HCT116 (cell line): Measurements from ENCODE around the gene NLRP4. TPM values are rescaled to one million over a fixed set of nuclear protein-coding genes. Genes with fewer than 3 reads are reported as not detected.

ENCODE experiments used
- ATAC-seq: fragments of 200-7000 bp; cut with Tn5 transposase; 2 replicates; pipeline ENCODE4 v1.9.1; 2020; ENCODE audit warnings: mild to moderate bottlenecking, moderate library complexity
- BruUV-seq: library from RNA; stranded (reverse); fragments of 400-500 nt; replicated peaks from 2 replicates; lab custom pipeline; 2021; lab: Mats Ljungman, UMichigan
- CTCF ChIA-PET: fragments of 300-600 bp; sonication (Branson Sonifier 250); formaldehyde crosslinking; loops from one replicate; lab custom pipeline; 2021; ENCODE audit warnings: antibody characterized with exemption; lab: Charles Lee
- POLR2A ChIA-PET: fragments of 300-600, 350-600 bp; sonication (Branson Sonifier 250); formaldehyde crosslinking; loops from one replicate; lab custom pipeline; 2021; ENCODE audit warnings: antibody characterized with exemption; lab: Charles Lee
- RAD21 ChIA-PET, 2 experiments: fragments of 300-600 bp; sonication (Branson Sonifier 250); formaldehyde crosslinking; loops; one replicate each; lab custom pipeline; 2023; ENCODE audit warnings: low total read pairs in 2 of 2; ENCODE audit not compliant: uncharacterized antibody in 2 of 2, unreplicated experiment in 2 of 2, low non-redundant PET in 1 of 2; lab: Charles Lee
- DNase-seq: peaks from one replicate; pipeline ENCODE4 v3.0.0-alpha.2; 2010; ENCODE audit warnings: low read depth, low spot score
- H2AFZ ChIP-seq: fragments of 200-600 bp; shearing (Covaris generic), sonication (generic); 2 replicates; pipeline ENCODE4 v1.6.1; 2017; ENCODE audit warnings: low read depth, mixed run types, mixed read lengths, antibody characterized with exemption, low read length; ENCODE audit not compliant: poor library complexity, severe bottlenecking
- H3K27ac ChIP-seq: 2 replicates; pipeline ENCODE4 v1.5.1; 2012; ENCODE audit warnings: low read depth, low read length
- H3K27me3 ChIP-seq: fragments of 200-600 bp; sonication (generic); 2 replicates; pipeline ENCODE4 v1.6.1; 2016; ENCODE audit warnings: mixed run types, low read length, mixed read lengths; ENCODE audit not compliant: insufficient read depth
- H3K36me3 ChIP-seq, 2 experiments: fragments of 200-500 bp in 1 of 2; fragments of 200-600 bp in 1 of 2; sonication (Bioruptor generic) in 1 of 2; sonication (generic) in 1 of 2; 2 replicates each; pipeline versions ENCODE4 v1.5.1 to v1.6.1; 2014 to 2016; ENCODE audit warnings: low read length in 2 of 2, inconsistent platforms in 1 of 2, mixed read lengths in 1 of 2, mixed run types in 1 of 2; ENCODE audit not compliant: insufficient read depth in 2 of 2, control insufficient read depth in 1 of 2
- H3K4me1 ChIP-seq, 2 experiments: fragments of 200-600 bp in 1 of 2; sonication (generic) in 1 of 2; 2 replicates each; pipeline versions ENCODE4 v1.5.1 to v1.6.1; 2012 to 2017; ENCODE audit warnings: low read length in 2 of 2, inconsistent platforms in 1 of 2, mild to moderate bottlenecking in 1 of 2, mixed read lengths in 1 of 2, mixed run types in 1 of 2, moderate library complexity in 1 of 2; ENCODE audit not compliant: insufficient read depth in 2 of 2, control insufficient read depth in 1 of 2
- H3K4me2 ChIP-seq: fragments of 200-600 bp; sonication (generic); 2 replicates; pipeline ENCODE4 v1.6.1; 2017; ENCODE audit warnings: mixed run types, low read length, mixed read lengths
- H3K4me3 ChIP-seq, 2 experiments: fragments of 200-600 bp in 1 of 2; sonication (generic) in 1 of 2; replicated peaks in 1 of 2; 2 replicates each; pipeline ENCODE4 v1.5.1; 2011 to 2016; ENCODE audit warnings: low read length in 2 of 2, control low read depth in 1 of 2, low read depth in 1 of 2, mild to moderate bottlenecking in 1 of 2, mixed read lengths in 1 of 2, mixed run types in 1 of 2
- H3K79me2 ChIP-seq: fragments of 200-600 bp; sonication (generic); 2 replicates; pipeline ENCODE4 v1.6.1; 2017; ENCODE audit warnings: mild to moderate bottlenecking, mixed run types, low read length, moderate library complexity, mixed read lengths; ENCODE audit not compliant: insufficient read depth
- H3K9ac ChIP-seq: fragments of 200-600 bp; sonication (generic); 2 replicates; pipeline ENCODE4 v1.6.1; 2016; ENCODE audit warnings: low read length, mixed read lengths
- H3K9me2 ChIP-seq: fragments of 200-600 bp; sonication (generic), shearing (Covaris generic); 2 replicates; pipeline ENCODE4 v1.6.1; 2017; ENCODE audit warnings: mixed run types, mild to moderate bottlenecking, moderate library complexity; ENCODE audit not compliant: insufficient read depth
- H3K9me3 ChIP-seq, 2 experiments: fragments of 200-500 bp in 1 of 2; fragments of 200-600 bp in 1 of 2; sonication (Bioruptor generic) in 1 of 2; sonication (generic) in 1 of 2; 2 replicates each; pipeline ENCODE4 v1.6.1; 2014 to 2017; ENCODE audit warnings: low read length in 2 of 2, mixed read lengths in 2 of 2, inconsistent platforms in 1 of 2, low read depth in 1 of 2, mild to moderate bottlenecking in 1 of 2, mixed run types in 1 of 2, moderate library complexity in 1 of 2; ENCODE audit not compliant: control insufficient read depth in 1 of 2, insufficient read depth in 1 of 2
- H4K20me1 ChIP-seq: fragments of 200-600 bp; sonication (generic), shearing (Covaris generic); 2 replicates; pipeline ENCODE4 v1.6.1; 2017; ENCODE audit warnings: mixed run types, mild to moderate bottlenecking, moderate library complexity; ENCODE audit not compliant: insufficient read depth
- EGR1 ChIP-seq: IDR thresholded peaks from 2 replicates; pipeline ENCODE4 v1.6.1; 2012; ENCODE audit warnings: low read depth
- FOSL1 ChIP-seq: IDR thresholded peaks from 2 replicates; pipeline ENCODE4 v1.6.1; 2012; ENCODE audit warnings: low read depth
- REST ChIP-seq: IDR thresholded peaks from 2 replicates; pipeline ENCODE4 v1.6.1; 2012; ENCODE audit warnings: low read depth
- ZBTB33 ChIP-seq: IDR thresholded peaks from 2 replicates; pipeline ENCODE4 v1.6.1; 2011; ENCODE audit warnings: mild to moderate bottlenecking, low read length, moderate library complexity; ENCODE audit not compliant: insufficient replicate concordance; ENCODE audit errors: extremely low read depth
- intact Hi-C: fragments of 100-400 bp; cut with micrococcal nuclease; formaldehyde crosslinking; loops from 2 replicates; pipeline ENCODE4 v1.10.0; 2022
- total RNA-seq: library from RNA; stranded (reverse); gene quantifications from one replicate; pipeline ENCODE4 v1.2.1, GENCODE V29; 2021; ENCODE audit not compliant: unreplicated experiment

Gene NLRP4
- total RNA-seq, 1 experiment from 2014 or later: 0.52 TPM

- ChIA-PET POLR2A (no interaction called here), RAD21 (no interaction called here), CTCF (no interaction called here)
- no peak overlapping the region for H3K9ac ChIP-seq
- H4K20me1 ChIP-seq: no peaks in the 10 kb centered on the region
- no peaks in the 10 kb centered on the region for H3K4me1 ChIP-seq
- TF ChIP-seq ZBTB33 (no peak), FOSL1 (no peak), EGR1 (no peak), REST (no peak)
- intact Hi-C loops: no loop called here
- ATAC-seq: no peak
- H3K4me3 ChIP-seq: no peak overlapping the region
- H3K9me2 ChIP-seq: no peaks in the 10 kb centered on the region
- no peaks in the 10 kb centered on the region for H3K27me3 ChIP-seq
- H3K27ac ChIP-seq: no peak overlapping the region
- H2AFZ ChIP-seq: no peak overlapping the region
- no peaks in the 10 kb centered on the region for H3K9me3 ChIP-seq
- no peak overlapping the region for H3K4me2 ChIP-seq
- DNase-seq: no peak
- no peaks in the 10 kb centered on the region for H3K79me2 ChIP-seq
- BruUV-seq: no TSS peak
- no peaks in the 10 kb centered on the region for H3K36me3 ChIP-seq
These were observed 21.6 kb downstream of the NLRP4 start for GRCh38 chr19:55857974-55858373.
